Activated naive CD4-positive, alpha-beta T cell treated with anti-CD3 and anti-CD28 coated beads, Interleukin-2, amount 10 ng/mL, durations not matched to agents 7 days and 5 days (primary cell): Measurements from ENCODE around the gene RNF213.
A peak's percentile ranks its signal among the peaks of the same experiment; 100 is the strongest.
"Not testable (repeated sequence)": the region's sequence is repeated elsewhere in the genome, so short reads cannot be mapped to it uniquely, and the experiment has no call there.

ENCODE experiments used
- CTCF ChIA-PET: fragments of 350-600 bp; sonication (Branson Sonifier 250); formaldehyde crosslinking; loops from one replicate; lab custom pipeline; 2021; ENCODE audit warnings: antibody characterized with exemption; lab: Charles Lee
- DNase-seq: peaks from one replicate; pipeline ENCODE4 v3.0.0-alpha.2; 2020
- H3K27ac Mint-ChIP-seq: one replicate; pipeline ENCODE4 v1.8.0; 2021; ENCODE audit warnings: mild to moderate bottlenecking, moderate library complexity, mixed read lengths
- H3K27me3 Mint-ChIP-seq: one replicate; pipeline ENCODE4 v1.8.0; 2021; ENCODE audit warnings: mild to moderate bottlenecking, mixed read lengths
- H3K36me3 Mint-ChIP-seq: one replicate; pipeline ENCODE4 v1.8.0; 2021; ENCODE audit warnings: mixed read lengths
- H3K4me1 Mint-ChIP-seq: one replicate; pipeline ENCODE4 v1.8.0; 2021; ENCODE audit warnings: mixed read lengths
- H3K4me3 Mint-ChIP-seq: one replicate; pipeline ENCODE4 v1.8.0; 2021; ENCODE audit warnings: mild to moderate bottlenecking, moderate library complexity, mixed read lengths
- H3K9me3 Mint-ChIP-seq: one replicate; pipeline ENCODE4 v1.8.0; 2021; ENCODE audit warnings: mixed read lengths

Gene RNF213

DNA sequence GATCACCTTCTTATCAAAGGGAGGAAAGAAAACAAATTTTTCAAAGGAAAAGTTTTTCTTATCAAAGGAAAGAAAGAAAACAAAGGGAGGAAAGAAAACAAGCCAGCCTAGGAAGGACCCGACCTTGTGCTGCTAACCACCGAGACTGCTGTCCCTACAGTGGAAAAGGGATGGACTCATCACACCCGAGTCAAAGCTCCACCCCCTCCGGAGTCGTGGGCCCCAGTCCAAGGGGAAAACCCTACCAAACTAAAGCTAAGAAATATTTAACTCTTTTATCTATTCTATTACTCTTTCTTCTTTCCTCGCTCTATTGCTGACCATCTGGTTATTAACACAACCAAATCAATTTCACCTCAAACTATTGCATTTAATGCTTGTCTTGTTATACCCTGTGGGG lies 148.2 kb downstream of the RNF213 start:
- CTCF ChIA-PET = no interaction called here
- no peaks in the 10 kb centered on the region for H3K4me1 Mint-ChIP-seq
- DNase-seq = no peak
- H3K27me3 Mint-ChIP-seq = peaks cover 21% of the 10 kb centered on the region
- H3K9me3 Mint-ChIP-seq = no peaks in the 10 kb centered on the region
- H3K4me3 Mint-ChIP-seq = no peak overlapping the region
- H3K27ac Mint-ChIP-seq = no peak overlapping the region
- H3K36me3 Mint-ChIP-seq = no peaks in the 10 kb centered on the region

DNA sequence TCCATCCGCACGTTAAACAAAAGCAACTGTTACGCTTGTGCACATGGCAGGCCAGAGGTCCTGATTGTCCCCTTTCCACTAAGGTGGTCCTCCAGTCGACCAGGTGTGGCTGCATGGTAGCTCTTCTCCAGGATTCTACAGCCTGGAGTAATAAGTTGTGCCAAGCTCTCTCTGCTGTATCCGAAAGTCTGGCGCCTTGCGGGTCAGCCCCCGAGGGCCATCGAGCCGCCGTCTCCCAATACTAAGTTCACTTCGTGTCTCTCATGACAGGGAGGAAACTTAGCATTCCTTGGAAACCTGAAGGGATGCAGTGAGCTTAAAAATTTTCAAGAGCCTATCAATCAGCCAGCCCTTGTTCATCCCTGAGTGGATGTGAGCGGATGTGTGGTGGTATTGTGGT lies 149.0 kb downstream of the RNF213 start:
- H3K36me3 Mint-ChIP-seq = no peaks in the 10 kb centered on the region
- H3K27ac Mint-ChIP-seq = no peak overlapping the region
- H3K9me3 Mint-ChIP-seq = no peaks in the 10 kb centered on the region
- peaks cover 6% of the 10 kb centered on the region for H3K4me1 Mint-ChIP-seq
- H3K27me3 Mint-ChIP-seq = peaks cover 29% of the 10 kb centered on the region
- H3K4me3 Mint-ChIP-seq = no peak overlapping the region
- CTCF ChIA-PET = no interaction called here
- DNase-seq = no peak

DNA sequence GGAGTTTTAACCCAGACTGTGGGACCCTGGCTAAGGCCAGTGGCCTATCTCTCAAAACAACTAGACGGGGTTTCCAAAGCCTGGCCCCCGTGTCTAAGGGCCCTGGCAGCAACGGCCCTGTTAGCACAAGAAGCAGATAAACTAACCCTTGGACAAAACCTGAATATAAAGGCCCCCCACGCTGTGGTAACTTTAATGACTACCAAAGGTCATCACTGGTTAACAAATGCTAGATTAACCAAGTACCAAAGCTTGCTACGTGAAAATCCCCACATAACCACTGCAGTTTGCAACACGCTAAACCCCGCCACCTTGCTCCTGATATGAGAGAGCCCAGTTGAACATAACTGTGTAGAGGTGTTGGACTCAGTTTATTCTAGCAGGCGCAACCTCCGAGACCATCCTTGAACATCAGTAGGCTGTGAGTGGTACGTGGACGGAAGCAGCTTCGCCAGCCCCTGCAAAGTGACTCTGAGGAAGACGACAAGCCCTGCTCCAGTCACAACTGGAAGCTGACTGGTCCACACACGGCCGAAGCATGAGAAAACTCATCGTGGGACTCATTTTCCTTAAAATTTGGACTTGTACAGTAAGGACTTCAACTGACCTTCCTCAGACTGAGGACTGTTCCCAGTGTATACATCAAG lies 149.9 kb downstream of the RNF213 start:
- H3K9me3 Mint-ChIP-seq, CTCF ChIA-PET, H3K36me3 Mint-ChIP-seq, H3K4me1 Mint-ChIP-seq, H3K4me3 Mint-ChIP-seq, DNase-seq, H3K27ac Mint-ChIP-seq: not testable (repeated sequence)
- H3K27me3 Mint-ChIP-seq = peaks cover 38% of the 10 kb centered on the region

GRCh38 chr17:80413771-80414507 lies 153.3 kb downstream of the RNF213 start:
- Mint-ChIP-seq H3K27me3 (peaks cover 36% of the 10 kb centered on the region), H3K4me1 (peaks cover 24% of the 10 kb centered on the region), H3K36me3 (peaks cover 3% of the 10 kb centered on the region), H3K4me3 (peak overlapping the region; percentile 78), H3K27ac (peak overlapping the region; percentile 6), H3K9me3 (no peaks in the 10 kb centered on the region)
- CTCF ChIA-PET = interaction anchor here (1.6 kb wide), 1 partner anchor 556 kb away, joined by 6 read pairs; no protein-coding TSS in a partner anchor
- no peak for DNase-seq

DNA sequence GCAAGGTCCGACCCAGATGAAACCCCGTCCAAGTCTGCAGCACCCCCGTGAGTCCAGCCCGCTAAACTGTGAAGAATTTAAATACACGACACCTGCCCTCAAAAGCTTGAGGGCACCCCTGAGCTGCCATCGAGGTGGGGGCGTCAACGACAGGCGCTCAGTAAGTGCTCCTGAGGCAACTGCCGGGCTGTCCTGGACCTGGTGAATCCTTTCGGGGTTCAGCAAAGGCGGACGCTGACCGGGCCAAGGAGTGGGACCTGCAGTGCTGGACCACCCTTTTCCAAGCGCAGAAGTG lies 153.8 kb downstream of the RNF213 start:
- H3K27ac Mint-ChIP-seq = peak overlapping the region; percentile 6
- peak overlapping the region; percentile 78 for H3K4me3 Mint-ChIP-seq
- CTCF ChIA-PET = interaction anchor here (1.6 kb wide), 1 partner anchor 556 kb away, joined by 6 read pairs; no protein-coding TSS in a partner anchor
- DNase-seq = no peak
- peaks cover 34% of the 10 kb centered on the region for H3K27me3 Mint-ChIP-seq
- H3K4me1 Mint-ChIP-seq = peaks cover 24% of the 10 kb centered on the region
- no peaks in the 10 kb centered on the region for H3K9me3 Mint-ChIP-seq
- peaks cover 4% of the 10 kb centered on the region for H3K36me3 Mint-ChIP-seq

DNA sequence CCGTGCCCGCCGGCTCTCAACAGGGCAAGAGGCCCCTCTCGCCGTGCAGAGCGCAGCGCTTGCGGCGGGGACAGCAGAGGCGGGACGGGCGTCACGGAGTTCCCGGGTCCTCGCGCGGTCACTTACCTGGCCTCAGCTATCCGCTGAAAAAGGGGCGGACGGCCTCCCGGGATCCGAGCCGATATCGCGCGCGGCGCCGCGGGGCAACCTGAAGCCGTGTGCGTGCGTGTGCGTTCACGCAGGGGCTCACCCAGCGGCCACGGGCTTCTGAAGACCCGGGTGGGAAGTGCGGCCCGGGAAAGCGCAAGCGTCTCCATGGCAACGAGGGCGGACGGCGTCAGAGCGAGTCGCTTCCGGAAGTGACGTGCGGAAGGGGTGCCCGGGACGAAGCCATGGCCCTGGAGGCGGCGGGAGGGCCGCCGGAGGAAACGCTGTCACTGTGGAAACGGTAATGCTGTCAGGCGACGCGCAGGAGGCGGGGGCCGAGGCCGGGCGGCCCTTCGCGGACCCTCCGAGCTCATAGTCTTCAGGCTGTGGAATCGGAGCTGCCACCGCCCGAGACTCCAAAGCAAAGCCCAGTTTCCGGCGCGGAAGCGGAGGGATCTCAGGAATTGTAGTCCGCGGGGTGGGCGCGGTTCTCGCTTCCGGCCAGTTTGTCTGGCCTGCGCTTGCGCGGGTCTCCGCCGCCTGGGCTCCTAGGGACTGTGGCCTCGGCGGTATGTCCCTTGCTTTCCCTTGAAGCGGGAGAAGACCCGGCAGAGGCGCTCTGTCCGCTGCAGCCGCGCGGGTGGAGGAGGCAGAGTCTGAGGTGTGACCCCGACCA lies 154.4 kb downstream of the RNF213 start, which contains the start of gene ENDOV:
ENDOV (plus strand) TSS at position 365 of the 823 bp plus-strand sequence; CDS start at position 393, 28 bp downstream.
- peaks cover 28% of the 10 kb centered on the region for H3K27me3 Mint-ChIP-seq
- CTCF ChIA-PET = interaction anchor here (1.6 kb wide), 2 partner anchors 12 to 555 kb away, joined by 3 to 6 read pairs; no protein-coding TSS in a partner anchor
- peaks cover 6% of the 10 kb centered on the region for H3K36me3 Mint-ChIP-seq
- no peaks in the 10 kb centered on the region for H3K9me3 Mint-ChIP-seq
- peak within 1 kb of the TSS; percentile 78 for H3K4me3 Mint-ChIP-seq
- DNase-seq = peak; percentile 96
- H3K4me1 Mint-ChIP-seq = peaks cover 24% of the 10 kb centered on the region
- peak within 1 kb of the TSS; percentile 69 for H3K27ac Mint-ChIP-seq

GRCh38 chr17:80415626-80416137 lies 155.0 kb downstream of the RNF213 start:
- CTCF ChIA-PET = interaction anchor here (1.6 kb wide), 1 partner anchor 11 kb away, joined by 3 read pairs; no protein-coding TSS in a partner anchor
- Mint-ChIP-seq H3K36me3 (peaks cover 6% of the 10 kb centered on the region), H3K4me1 (peaks cover 24% of the 10 kb centered on the region), H3K9me3 (no peaks in the 10 kb centered on the region), H3K27ac (peak overlapping the region; percentile 69), H3K4me3 (peak overlapping the region; percentile 78), H3K27me3 (peaks cover 28% of the 10 kb centered on the region)
- no peak for DNase-seq

GRCh38 chr17:80416260-80416939 lies 155.7 kb downstream of the RNF213 start:
- Mint-ChIP-seq H3K36me3 (peaks cover 6% of the 10 kb centered on the region), H3K4me1 (peaks cover 24% of the 10 kb centered on the region), H3K4me3 (peak overlapping the region; percentile 78), H3K27ac (no peak overlapping the region), H3K27me3 (peaks cover 28% of the 10 kb centered on the region), H3K9me3 (no peaks in the 10 kb centered on the region)
- CTCF ChIA-PET = interaction anchor here (1.6 kb wide), 1 partner anchor 11 kb away, joined by 3 read pairs; no protein-coding TSS in a partner anchor
- no peak for DNase-seq

- peaks cover 6% of the 10 kb centered on the region for H3K36me3 Mint-ChIP-seq
These were observed 156.3 kb downstream of the RNF213 start for GRCh38 chr17:80416940-80417293.

DNA sequence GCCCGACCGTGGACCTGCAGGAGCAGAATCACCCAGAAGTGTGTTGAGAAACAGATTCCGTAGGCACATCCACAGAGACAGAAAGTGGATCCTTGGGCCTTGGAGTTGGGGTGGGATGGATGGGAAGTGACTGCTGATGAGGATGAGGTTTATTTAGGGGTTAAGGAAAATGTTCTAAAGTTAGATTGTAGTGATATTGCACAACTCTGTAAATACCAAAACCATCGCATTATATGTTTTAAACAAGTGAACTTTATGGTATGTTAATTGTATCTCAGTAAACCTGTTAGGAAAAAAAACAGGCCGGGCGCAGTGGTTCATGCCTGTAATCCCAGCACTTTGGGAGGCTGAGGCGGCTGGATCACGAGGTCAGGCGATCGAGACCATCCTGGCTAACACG lies 157.9 kb downstream of the RNF213 start:
- H3K27ac Mint-ChIP-seq = no peak overlapping the region
- no peaks in the 10 kb centered on the region for H3K9me3 Mint-ChIP-seq
- H3K4me1 Mint-ChIP-seq = peaks cover 24% of the 10 kb centered on the region
- CTCF ChIA-PET = no interaction called here
- no peak for DNase-seq
- H3K36me3 Mint-ChIP-seq = peaks cover 6% of the 10 kb centered on the region
- H3K27me3 Mint-ChIP-seq = peaks cover 21% of the 10 kb centered on the region
- H3K4me3 Mint-ChIP-seq = no peak overlapping the region

More at GRCh38 chr17:80416940-80417293, 156.3 kb downstream of the RNF213 start:
- DNase-seq = no peak
- no peak overlapping the region for H3K27ac Mint-ChIP-seq
- H3K4me3 Mint-ChIP-seq = peak overlapping the region; percentile 78
- H3K27me3 Mint-ChIP-seq = peaks cover 28% of the 10 kb centered on the region
- CTCF ChIA-PET = interaction anchor here (1.6 kb wide), 1 partner anchor 10 kb away, joined by 3 read pairs; no protein-coding TSS in a partner anchor
- H3K9me3 Mint-ChIP-seq = no peaks in the 10 kb centered on the region
- peaks cover 24% of the 10 kb centered on the region for H3K4me1 Mint-ChIP-seq

- Mint-ChIP-seq H3K27me3 (peaks cover 15% of the 10 kb centered on the region), H3K36me3 (peaks cover 6% of the 10 kb centered on the region), H3K27ac (peak overlapping the region; percentile 54), H3K4me1 (peaks cover 28% of the 10 kb centered on the region), H3K9me3 (no peaks in the 10 kb centered on the region), H3K4me3 (no peak overlapping the region)
- no peak for DNase-seq
- CTCF ChIA-PET = no interaction called here
These were observed 158.6 kb downstream of the RNF213 start for GRCh38 chr17:80419255-80419654.

DNA sequence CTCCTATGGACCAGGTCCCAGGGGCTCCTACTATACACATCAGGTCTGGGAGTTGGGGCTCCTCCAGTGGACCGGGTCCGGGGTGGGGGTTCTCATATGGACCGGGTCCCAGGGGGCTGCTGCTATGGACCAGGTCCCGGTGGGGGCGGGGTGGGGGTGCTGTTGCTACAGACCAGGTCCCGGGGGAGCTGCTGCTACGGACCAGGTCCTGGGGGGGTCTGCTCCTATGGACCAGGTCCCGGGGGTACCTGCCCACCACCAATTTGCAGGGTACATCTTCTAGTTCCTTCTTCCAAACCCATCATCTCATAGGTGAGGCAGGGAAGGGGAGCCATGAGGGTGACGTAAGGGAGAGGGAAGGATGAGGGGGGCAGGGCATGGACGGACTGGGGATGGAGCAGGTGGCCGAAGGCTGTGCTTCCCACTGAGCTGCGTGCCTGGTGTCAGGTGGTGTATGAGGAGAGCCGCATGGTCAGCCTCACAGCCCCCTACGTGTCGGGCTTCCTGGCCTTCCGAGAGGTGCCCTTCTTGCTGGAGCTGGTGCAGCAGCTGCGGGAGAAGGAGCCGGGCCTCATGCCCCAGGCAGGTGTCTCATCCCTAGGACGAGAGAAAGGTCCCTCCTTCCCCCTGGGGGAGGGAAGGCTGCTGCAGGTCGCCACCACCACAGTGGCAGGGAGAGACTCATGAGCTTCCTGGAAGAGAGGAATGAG lies 160.9 kb downstream of the RNF213 start:
- peaks cover 15% of the 10 kb centered on the region for H3K27me3 Mint-ChIP-seq
- CTCF ChIA-PET = no interaction called here
- no peak overlapping the region for H3K27ac Mint-ChIP-seq
- H3K4me3 Mint-ChIP-seq = no peak overlapping the region
- H3K4me1 Mint-ChIP-seq = peaks cover 27% of the 10 kb centered on the region
- DNase-seq = no peak
- H3K9me3 Mint-ChIP-seq = no peaks in the 10 kb centered on the region
- H3K36me3 Mint-ChIP-seq = peaks cover 4% of the 10 kb centered on the region

DNA sequence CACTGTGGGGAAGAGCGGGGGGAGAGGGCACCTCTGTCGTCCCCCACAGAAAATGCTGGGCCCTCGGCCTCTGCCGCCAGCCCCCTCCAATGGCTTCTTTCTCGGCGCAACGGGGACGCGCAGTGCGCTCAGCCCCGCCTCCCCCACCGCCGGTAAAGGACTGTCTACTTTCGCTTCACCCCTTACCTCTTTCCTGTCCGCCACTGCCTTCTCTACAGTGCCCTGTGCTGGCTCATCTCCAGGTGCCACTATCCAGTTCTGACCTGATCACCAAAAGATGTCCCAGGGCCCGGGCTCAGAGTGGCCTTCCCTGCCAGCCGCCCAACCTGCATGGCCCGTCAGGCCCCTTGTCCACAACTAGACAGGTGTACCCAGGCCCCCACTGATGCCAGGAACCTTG lies 161.6 kb downstream of the RNF213 start:
- H3K4me3 Mint-ChIP-seq = no peak overlapping the region
- H3K36me3 Mint-ChIP-seq = peaks cover 4% of the 10 kb centered on the region
- CTCF ChIA-PET = no interaction called here
- no peak overlapping the region for H3K27ac Mint-ChIP-seq
- no peaks in the 10 kb centered on the region for H3K9me3 Mint-ChIP-seq
- peaks cover 21% of the 10 kb centered on the region for H3K27me3 Mint-ChIP-seq
- H3K4me1 Mint-ChIP-seq = peaks cover 24% of the 10 kb centered on the region
- DNase-seq = no peak
